GM12878 (cell line): ENCODE results near the gene UBASH3A. TPM values are rescaled to one million over a fixed set of nuclear protein-coding genes. Genes with fewer than 3 reads are reported as not detected.

Source experiments
- ATAC-seq: fragments of 200-7000 bp; cut with Tn5 transposase; 3 replicates; pipeline ENCODE4 v1.9.1; 2020; ENCODE audit warnings: mild to moderate bottlenecking, moderate library complexity
- BruUV-seq: library from RNA; stranded (reverse); fragments of 400-500 nt; replicated peaks from 2 replicates; lab custom pipeline; 2021; lab: Mats Ljungman, UMichigan
- CTCF ChIA-PET: fragments of 300-600 bp; sonication (Branson Sonifier 250); formaldehyde crosslinking; extraction: SDS; loops from one replicate; lab custom pipeline; 2021; ENCODE audit warnings: inconsistent platforms; lab: Yijun Ruan, JAX
- POLR2A ChIA-PET: fragments of 350-600 bp; formaldehyde crosslinking; extraction: SDS; loops from one replicate; lab custom pipeline; 2021; ENCODE audit warnings: inconsistent platforms; lab: Charles Lee
- RAD21 ChIA-PET: fragments of 300-600 bp; sonication (Branson Sonifier 250); formaldehyde crosslinking; loops from one replicate; lab custom pipeline; 2023; ENCODE audit warnings: antibody characterized with exemption; ENCODE audit not compliant: unreplicated experiment; lab: Charles Lee
- SMC1A ChIA-PET: fragments of 300-600 bp; sonication (Branson Sonifier 250); formaldehyde crosslinking; loops from one replicate; lab custom pipeline; 2023; ENCODE audit not compliant: unreplicated experiment, uncharacterized antibody; lab: Charles Lee
- DNase-seq: peaks from one replicate; pipeline ENCODE4 v3.0.0-alpha.2; 2011; ENCODE audit warnings: low read depth, low spot score
- FAIRE-seq: peaks from 3 replicates; lab custom pipeline; 2011; peaks lifted over from hg19 to GRCh38; lab: Jason Lieb, UNC
- H2AFZ ChIP-seq: 2 replicates; pipeline ENCODE4 v1.6.0; 2011; ENCODE audit warnings: low read depth, low read length, control low read depth; ENCODE audit not compliant: control insufficient read depth
- H3K27ac ChIP-seq: 2 replicates; pipeline ENCODE4 v1.5.1; 2011; ENCODE audit warnings: control low read depth; ENCODE audit not compliant: control insufficient read depth, insufficient read depth
- H3K27me3 ChIP-seq, 2 experiments: replicated peaks in 1 of 2; 2 replicates each; pipeline versions ENCODE4 v1.6.0 to v1.6.1; 2011; ENCODE audit warnings: low read length in 1 of 2; ENCODE audit not compliant: control insufficient read depth in 2 of 2, insufficient read depth in 2 of 2
- H3K36me3 ChIP-seq, 2 experiments: 2 replicates each; pipeline ENCODE4 v1.5.1; 2011; ENCODE audit warnings: low read length in 1 of 2; ENCODE audit not compliant: control insufficient read depth in 2 of 2, insufficient read depth in 2 of 2
- H3K4me1 ChIP-seq: 2 replicates; pipeline ENCODE4 v1.6.1; 2011; ENCODE audit warnings: mild to moderate bottlenecking, low read length, moderate library complexity, mixed read lengths; ENCODE audit not compliant: control insufficient read depth, insufficient read depth
- H3K4me2 ChIP-seq: 2 replicates; pipeline ENCODE4 v1.6.0; 2011; ENCODE audit warnings: control low read depth; ENCODE audit not compliant: control insufficient read depth, insufficient read depth
- H3K4me3 ChIP-seq: fragments of 200-600 bp; sonication (generic); 2 replicates; pipeline ENCODE4 v1.5.1; 2016
- H3K79me2 ChIP-seq: 2 replicates; pipeline ENCODE4 v1.6.0; 2011; ENCODE audit warnings: low read length; ENCODE audit not compliant: control insufficient read depth, insufficient read depth
- H3K9ac ChIP-seq: 2 replicates; pipeline ENCODE4 v1.8.0; 2011; ENCODE audit warnings: low read length, control low read depth, mixed read lengths; ENCODE audit not compliant: control insufficient read depth, insufficient read depth
- H3K9me3 ChIP-seq: replicated peaks from 3 replicates; pipeline ENCODE4 v1.5.1; 2011; ENCODE audit warnings: mild to moderate bottlenecking, low read length; ENCODE audit not compliant: control insufficient read depth, insufficient read depth
- H4K20me1 ChIP-seq: 2 replicates; pipeline ENCODE4 v1.6.0; 2011; ENCODE audit not compliant: control insufficient read depth, insufficient read depth
- ATF3 ChIP-seq: IDR thresholded peaks from 2 replicates; pipeline ENCODE4 v1.6.1; 2011; ENCODE audit warnings: low read depth, mild to moderate bottlenecking, low read length, moderate library complexity, borderline replicate concordance; ENCODE audit errors: extremely low read depth
- BCL3 ChIP-seq: IDR thresholded peaks from 2 replicates; pipeline ENCODE4 v1.6.1; 2011; ENCODE audit warnings: borderline replicate concordance, low read depth, mild to moderate bottlenecking, moderate library complexity, low read length; ENCODE audit not compliant: insufficient read depth, poor library complexity, severe bottlenecking
- BHLHE40 ChIP-seq, 2 experiments: fragments of 450-650 bp in 1 of 2; IDR thresholded peaks; 2 replicates each; pipeline ENCODE4 v1.6.1; 2011 to 2017; ENCODE audit warnings: low read depth in 2 of 2, borderline replicate concordance in 1 of 2, improper control_type of control experiment in 1 of 2, low read length in 1 of 2, mild to moderate bottlenecking in 1 of 2
- CTCF ChIP-seq, 3 experiments: IDR thresholded peaks in 2 of 3; conservative IDR thresholded peaks in 1 of 3; 2 replicates each; pipeline ENCODE4 v1.5.1; 2011; ENCODE audit warnings: low read depth in 3 of 3, low read length in 3 of 3, mild to moderate bottlenecking in 3 of 3, control low read depth in 2 of 3, moderate library complexity in 2 of 3, inconsistent platforms in 1 of 3, mixed read lengths in 1 of 3; ENCODE audit not compliant: control insufficient read depth in 2 of 3, insufficient read depth in 1 of 3; ENCODE audit errors: extremely low read depth in 1 of 3
- E2F4 ChIP-seq: IDR thresholded peaks from 2 replicates; pipeline ENCODE4 v1.6.1; 2012; ENCODE audit warnings: low read depth, low read length, improper control_type of control experiment
- EGR1 ChIP-seq, 2 experiments: IDR thresholded peaks; 1 replicate in 1 of 2; 2 replicates in 1 of 2; pipeline ENCODE4 v1.6.1; 2011 to 2012; ENCODE audit warnings: low read depth in 2 of 2, low read length in 2 of 2, borderline replicate concordance in 1 of 2, mild to moderate bottlenecking in 1 of 2, moderate library complexity in 1 of 2
- FOXK2 ChIP-seq: fragments of 450-650 bp; IDR thresholded peaks from 2 replicates; pipeline ENCODE4 v1.6.1; 2017; ENCODE audit warnings: mild to moderate bottlenecking, moderate library complexity
- HCFC1 ChIP-seq: fragments of 150-350 bp; IDR thresholded peaks from 2 replicates; pipeline ENCODE4 v1.6.1; 2014; ENCODE audit warnings: low read length
- HDGF ChIP-seq: fragments of 450-650 bp; IDR thresholded peaks from 2 replicates; pipeline ENCODE4 v1.6.1; 2016; ENCODE audit warnings: antibody characterized with exemption
- MYB ChIP-seq: fragments of 150-350 bp; IDR thresholded peaks from 2 replicates; pipeline ENCODE4 v1.6.1; 2014; ENCODE audit warnings: mild to moderate bottlenecking, low read depth, low read length, borderline replicate concordance
- NFXL1 ChIP-seq: fragments of 450-650 bp; IDR thresholded peaks from 2 replicates; pipeline ENCODE4 v1.6.1; 2017; ENCODE audit warnings: antibody characterized with exemption, mild to moderate bottlenecking, borderline replicate concordance
- POLR2A ChIP-seq: IDR thresholded peaks from 2 replicates; pipeline ENCODE4 v1.6.1; 2011; ENCODE audit warnings: low read depth, mild to moderate bottlenecking, low read length
- RAD21 ChIP-seq: IDR thresholded peaks from 2 replicates; pipeline ENCODE4 v1.6.1; 2011; ENCODE audit warnings: mild to moderate bottlenecking, low read depth, low read length, moderate library complexity; ENCODE audit not compliant: insufficient read depth
- RBBP5 ChIP-seq: fragments of 200-600 bp; sonication (generic); conservative IDR thresholded peaks from 2 replicates; pipeline ENCODE4 v1.6.1; 2016
- SIN3A ChIP-seq: IDR thresholded peaks from 2 replicates; pipeline ENCODE4 v1.6.1; 2012; ENCODE audit warnings: low read depth, low read length, improper control_type of control experiment
- SMC3 ChIP-seq: IDR thresholded peaks from 2 replicates; pipeline ENCODE4 v1.6.1; 2011; ENCODE audit warnings: low read length, improper control_type of control experiment, borderline replicate concordance
- YBX1 ChIP-seq: fragments of 450-650 bp; IDR thresholded peaks from 2 replicates; pipeline ENCODE4 v1.6.1; 2016; ENCODE audit warnings: antibody characterized with exemption
- ZNF217 ChIP-seq: fragments of 450-650 bp; IDR thresholded peaks from 2 replicates; pipeline ENCODE4 v1.6.1; 2017; ENCODE audit warnings: antibody characterized with exemption, mild to moderate bottlenecking
- ZZZ3 ChIP-seq: IDR thresholded peaks from 2 replicates; pipeline ENCODE4 v1.6.1; 2011; ENCODE audit warnings: low read depth; ENCODE audit not compliant: control insufficient read depth, insufficient read length
- WGBS: methylation state at CpG from one replicate; pipeline ENCODE4 v1.1.6; 2016; ENCODE audit warnings: low lambda C conversion rate; ENCODE audit not compliant: insufficient replicate concordance, insufficient coverage; ENCODE audit errors: missing lambda C conversion rate; 5-methylcytosine and 5-hydroxymethylcytosine counted together
- in situ Hi-C: fragments of 300-500 bp; cut with MboI; formaldehyde crosslinking; loops from 9 replicates; pipeline ENCODE4 v1.14.3; 2018; ENCODE audit warnings: mixed read lengths
- intact Hi-C: fragments of 100-400 bp; cut with micrococcal nuclease; formaldehyde crosslinking; loops from one replicate; pipeline ENCODE4 v1.14.2; 2022; ENCODE audit not compliant: unreplicated experiment
- polyA plus RNA-seq, 11 experiments: library from polyadenylated mRNA; depleted of rRNA in 4 of 11; unstranded in 6 of 11; stranded (reverse) in 5 of 11; fragments of >200 nt; fragmentation: Nextera tagmentation in 4 of 11; fragmentation: Illumina TruSeq in 1 of 11; extraction: Ambion mirVana in 4 of 11; extraction: Trizol in 1 of 11; gene quantifications; 1 replicate in 1 of 11; 2 replicates in 10 of 11; pipeline versions ENCODE4 v1.2.1 to v1.2.3, GENCODE V29; 2011 to 2016; ENCODE audit warnings: inconsistent platforms in 2 of 11, missing spikeins in 2 of 11, low read depth in 1 of 11
- total RNA-seq, 4 experiments: library from RNA; depleted of rRNA in 3 of 4; stranded (reverse); fragments of >200 nt in 3 of 4; fragmentation: Illumina TruSeq in 1 of 4; extraction: Trizol in 1 of 4; gene quantifications; 2 replicates each; pipeline versions ENCODE4 v1.2.1 to v1.2.3, GENCODE V29; 2013 to 2021

The UBASH3A gene
- total and polyA plus RNA-seq, 10 of the 15 experiments (the other 5 are each of a cell fraction or from before 2014, with no cell fraction given), result 0.04 to 0.39 (median 0.23) TPM; not detected in 1

- ChIA-PET RAD21 (interaction anchor here (1.4 to 3.0 kb wide), 3 partner anchors 10 to 101 kb away, joined by 3 to 11 read pairs (median 4); no protein-coding TSS in a partner anchor), CTCF (interaction anchor here (0.6 to 1.3 kb wide), 4 partner anchors 11 to 73 kb away, joined by 3 to 5 read pairs (median 4); no protein-coding TSS in a partner anchor), POLR2A (interaction anchor here (0.6 to 5.4 kb wide), 2 partner anchors 9 to 13 kb away, joined by 3 to 34 read pairs; partner anchors contain the start of gene UBASH3A), SMC1A (interaction anchor here (0.9 to 6.1 kb wide), 6 partner anchors 11 to 101 kb away, joined by 3 to 49 read pairs (median 4); no protein-coding TSS in a partner anchor)
- no peak for FAIRE-seq
- Histone ChIP-seq H3K4me2 (no peak overlapping the region), H3K27ac (no peak overlapping the region), H3K4me3 (no peak overlapping the region), H3K9ac (no peak overlapping the region), H3K27me3 (no peaks in the 10 kb centered on the region), H3K4me1 (peaks cover 42% of the 10 kb centered on the region), H3K36me3 (no peaks in the 10 kb centered on the region), H2AFZ (no peak overlapping the region), H4K20me1 (no peaks in the 10 kb centered on the region), H3K79me2 (no peaks in the 10 kb centered on the region), H3K9me3 (no peaks in the 10 kb centered on the region; the same call in 2 of the 3 replicates)
- intact Hi-C loops, result no loop called here
- in situ Hi-C loops, result no loop called here
- 55% methylated on average over 7 of the region's 7 CpGs for WGBS
- BruUV-seq, result no TSS peak
- no peak for DNase-seq
- ATAC-seq, result no peak
- TF ChIP-seq HDGF (peak; percentile 86; the same call in 1 of the 2 replicates), ZNF217 (no peak), BCL3 (peak; percentile 85), EGR1 (IDR thresholded peaks at IDR 0.05; ENCODE audit: borderline replicate concordance in 1 of 2, low read depth in 2 of 2, low read length in 2 of 2) (no peak), RAD21 (peak; percentile 45), RBBP5 (no peak), POLR2A (no peak), HCFC1 (no peak), SMC3 (peak; percentile 10; the same call in 1 of the 2 replicates), YBX1 (no peak), CTCF (IDR thresholded peaks at IDR 0.05 in 2 of 3, conservative IDR thresholded peaks at IDR 0.05 in 1 of 3; ENCODE audit: control insufficient read depth in 2 of 3, extremely low read depth in 1 of 3, insufficient read depth in 1 of 3, low read depth in 3 of 3, low read length in 3 of 3) (0 out of 6 replicates have a peak, but pooled peaks of 1 of the 3 experiments have one; percentile 9), ZZZ3 (no peak), BHLHE40 (IDR thresholded peaks at IDR 0.05; ENCODE audit: borderline replicate concordance in 1 of 2, low read depth in 2 of 2, low read length in 1 of 2) (no peak), FOXK2 (no peak), NFXL1 (no peak), SIN3A (no peak), E2F4 (no peak), ATF3 (no peak), MYB (no peak)
Observed at GRCh38 chr21:42411197-42411869, 7.6 kb downstream of the UBASH3A start.
